ENCODE measurements around the gene RHBDF1.
"Not testable (repeated sequence)": the region's sequence is repeated elsewhere in the genome, so short reads cannot be mapped to it uniquely, and the experiment has no call there.

RHBDF1 gene

GRCh38 chr16:59440-60059 lies 12.9 kb downstream of the RHBDF1 start:
- no peak for DNase-seq (ENCODE audit: low read depth, low spot score)

- DNase-seq (ENCODE audit: low read depth, low spot score): no peak
These were observed 13.7 kb downstream of the RHBDF1 start for GRCh38 chr16:58491-59439.

GRCh38 chr16:57711-58110 lies 14.7 kb downstream of the RHBDF1 start:
- no peak for DNase-seq (ENCODE audit: low read depth, low spot score)

- DNase-seq (ENCODE audit: low read depth, low spot score): no peak
These were observed 16.1 kb downstream of the RHBDF1 start for GRCh38 chr16:56231-56927.

- no peak for DNase-seq (ENCODE audit: low read depth, low spot score)
These were observed 16.8 kb downstream of the RHBDF1 start for GRCh38 chr16:55571-56136.

GRCh38 chr16:54237-54581 lies 18.2 kb downstream of the RHBDF1 start:
- DNase-seq (ENCODE audit: low read depth, low spot score): no peak

GRCh38 chr16:53346-54236 lies 18.8 kb downstream of the RHBDF1 start, which contains the start of the genes POLR3K and SNRNP25:
POLR3K (minus strand) TSS chr16:53608; CDS start chr16:53586, 22 bp downstream.
SNRNP25 (plus strand) TSS chr16:53828; CDS start chr16:54017, 189 bp downstream.
- DNase-seq (ENCODE audit: low read depth, low spot score): peak; percentile 90

GRCh38 chr16:50769-51591 lies 21.5 kb downstream of the RHBDF1 start:
- DNase-seq (ENCODE audit: low read depth, low spot score): no peak

- DNase-seq (ENCODE audit: low read depth, low spot score): no peak
These were observed 25.2 kb downstream of the RHBDF1 start for GRCh38 chr16:47234-47633.

- DNase-seq (ENCODE audit: low read depth, low spot score): not testable (repeated sequence)
These were observed 25.9 kb downstream of the RHBDF1 start for GRCh38 chr16:46510-46909.

GRCh38 chr16:45454-45853 lies 27.0 kb downstream of the RHBDF1 start:
- DNase-seq (ENCODE audit: low read depth, low spot score): no peak

GRCh38 chr16:44655-45054 lies 27.8 kb downstream of the RHBDF1 start:
- DNase-seq (ENCODE audit: low read depth, low spot score): no peak

GRCh38 chr16:43294-43693 lies 29.1 kb downstream of the RHBDF1 start:
- DNase-seq (ENCODE audit: low read depth, low spot score): no peak

- no peak for DNase-seq (ENCODE audit: low read depth, low spot score)
These were observed 29.7 kb downstream of the RHBDF1 start for GRCh38 chr16:42691-43090.

- DNase-seq (ENCODE audit: low read depth, low spot score): no peak
These were observed 30.4 kb downstream of the RHBDF1 start for GRCh38 chr16:42069-42457.

- DNase-seq (ENCODE audit: low read depth, low spot score): no peak
These were observed 30.9 kb downstream of the RHBDF1 start for GRCh38 chr16:41439-42068.

- no peak for DNase-seq (ENCODE audit: low read depth, low spot score)
These were observed 33.2 kb downstream of the RHBDF1 start for GRCh38 chr16:38941-39892.

GRCh38 chr16:38206-38605 lies 34.2 kb downstream of the RHBDF1 start:
- DNase-seq (ENCODE audit: low read depth, low spot score): not testable (repeated sequence)
